Thoracic aorta (tissue), 2 donors: ENCODE data around the gene DNTT. TPM values are rescaled to one million over a fixed set of nuclear protein-coding genes. Genes with fewer than 3 reads are reported as not detected.
A peak's percentile ranks its signal among the peaks of the same experiment; 100 is the strongest.

ENCODE experiments used
- ATAC-seq: fragments of 150-250 bp; one replicate; pipeline ENCODE4 v1.8.0; 2017; ENCODE audit warnings: low read depth; ENCODE audit not compliant: insufficient number of reproducible peaks, low FRiP score
- DNase-seq: peaks from one replicate; pipeline ENCODE4 v3.0.0-alpha.2; 2020; ENCODE audit warnings: low spot score
- H3K27ac ChIP-seq, 2 donors: fragments of 200-600 bp; sonication (generic); 1 replicate in 1 of 2; 2 replicates in 1 of 2; pipeline ENCODE4 v1.5.1; 2016; ENCODE audit warnings: mild to moderate bottlenecking in 2 of 2, moderate library complexity in 2 of 2
- H3K27me3 ChIP-seq: fragments of 200-600 bp; sonication (generic); replicated peaks from 2 replicates; pipeline ENCODE4 v1.6.0; 2016; ENCODE audit warnings: mild to moderate bottlenecking; ENCODE audit not compliant: insufficient read depth
- H3K36me3 ChIP-seq: fragments of 200-600 bp; sonication (generic); one replicate; pipeline ENCODE4 v1.5.1; 2016
- H3K4me1 ChIP-seq, 2 donors: fragments of 200-600 bp; sonication (generic); 1 replicate in 1 of 2; 2 replicates in 1 of 2; pipeline versions ENCODE4 v1.5.1 to v1.6.0; 2016; ENCODE audit warnings: low read depth in 2 of 2, mild to moderate bottlenecking in 1 of 2; ENCODE audit not compliant: control insufficient read depth in 1 of 2
- H3K4me3 ChIP-seq: fragments of 200-600 bp; sonication (generic); 2 replicates; pipeline ENCODE4 v1.5.1; 2016; ENCODE audit warnings: mild to moderate bottlenecking
- H3K9me3 ChIP-seq: fragments of 200-600 bp; sonication (generic); 2 replicates; pipeline ENCODE4 v1.5.1; 2016
- total RNA-seq, 2 donors: library from RNA; depleted of rRNA; stranded (reverse); fragments of >200 nt; gene quantifications; one replicate each; pipeline versions ENCODE4 v1.1.0 to v1.2.3, GENCODE V29; 2016
- TF ChIP-seq, protein P1 (sequence below): fragments of 200-600 bp; sonication (generic); IDR thresholded peaks from one replicate; pipeline ENCODE4 v1.5.1; 2019; ENCODE audit warnings: antibody characterized with exemption

The DNTT gene
- total RNA-seq, 2 donors from 2014 or later: not detected

DNA sequence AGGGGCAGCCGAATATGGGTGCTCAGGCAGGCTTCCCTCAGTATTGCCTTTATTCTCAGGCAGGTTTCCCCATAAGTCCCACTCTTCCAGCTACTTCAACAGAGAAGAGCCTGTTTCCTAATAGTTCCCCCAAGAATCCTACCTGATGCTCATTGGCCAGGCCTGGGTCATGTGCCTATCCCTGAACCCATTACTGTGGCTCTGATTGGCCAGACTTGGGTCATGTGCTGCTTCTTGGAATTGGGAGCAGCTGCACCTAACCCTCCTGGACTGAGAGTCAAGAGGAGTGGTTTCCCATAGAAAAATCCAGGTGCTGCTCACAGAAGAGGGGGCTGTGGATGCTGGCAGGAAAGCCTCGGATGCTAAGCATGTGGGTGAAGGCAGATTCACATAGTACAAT lies 32.9 kb downstream of the DNTT start:
- TF ChIP-seq, protein P1, sequence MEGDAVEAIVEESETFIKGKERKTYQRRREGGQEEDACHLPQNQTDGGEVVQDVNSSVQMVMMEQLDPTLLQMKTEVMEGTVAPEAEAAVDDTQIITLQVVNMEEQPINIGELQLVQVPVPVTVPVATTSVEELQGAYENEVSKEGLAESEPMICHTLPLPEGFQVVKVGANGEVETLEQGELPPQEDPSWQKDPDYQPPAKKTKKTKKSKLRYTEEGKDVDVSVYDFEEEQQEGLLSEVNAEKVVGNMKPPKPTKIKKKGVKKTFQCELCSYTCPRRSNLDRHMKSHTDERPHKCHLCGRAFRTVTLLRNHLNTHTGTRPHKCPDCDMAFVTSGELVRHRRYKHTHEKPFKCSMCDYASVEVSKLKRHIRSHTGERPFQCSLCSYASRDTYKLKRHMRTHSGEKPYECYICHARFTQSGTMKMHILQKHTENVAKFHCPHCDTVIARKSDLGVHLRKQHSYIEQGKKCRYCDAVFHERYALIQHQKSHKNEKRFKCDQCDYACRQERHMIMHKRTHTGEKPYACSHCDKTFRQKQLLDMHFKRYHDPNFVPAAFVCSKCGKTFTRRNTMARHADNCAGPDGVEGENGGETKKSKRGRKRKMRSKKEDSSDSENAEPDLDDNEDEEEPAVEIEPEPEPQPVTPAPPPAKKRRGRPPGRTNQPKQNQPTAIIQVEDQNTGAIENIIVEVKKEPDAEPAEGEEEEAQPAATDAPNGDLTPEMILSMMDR: no peak
- Histone ChIP-seq H3K4me1 (no peaks in the 10 kb centered on the region), H3K27me3 (no peaks in the 10 kb centered on the region), H3K27ac (no peak overlapping the region), H3K9me3 (no peaks in the 10 kb centered on the region), H3K36me3 (no peaks in the 10 kb centered on the region), H3K4me3 (no peak overlapping the region)
- DNase-seq (no peak), ATAC-seq (no peak)

DNA sequence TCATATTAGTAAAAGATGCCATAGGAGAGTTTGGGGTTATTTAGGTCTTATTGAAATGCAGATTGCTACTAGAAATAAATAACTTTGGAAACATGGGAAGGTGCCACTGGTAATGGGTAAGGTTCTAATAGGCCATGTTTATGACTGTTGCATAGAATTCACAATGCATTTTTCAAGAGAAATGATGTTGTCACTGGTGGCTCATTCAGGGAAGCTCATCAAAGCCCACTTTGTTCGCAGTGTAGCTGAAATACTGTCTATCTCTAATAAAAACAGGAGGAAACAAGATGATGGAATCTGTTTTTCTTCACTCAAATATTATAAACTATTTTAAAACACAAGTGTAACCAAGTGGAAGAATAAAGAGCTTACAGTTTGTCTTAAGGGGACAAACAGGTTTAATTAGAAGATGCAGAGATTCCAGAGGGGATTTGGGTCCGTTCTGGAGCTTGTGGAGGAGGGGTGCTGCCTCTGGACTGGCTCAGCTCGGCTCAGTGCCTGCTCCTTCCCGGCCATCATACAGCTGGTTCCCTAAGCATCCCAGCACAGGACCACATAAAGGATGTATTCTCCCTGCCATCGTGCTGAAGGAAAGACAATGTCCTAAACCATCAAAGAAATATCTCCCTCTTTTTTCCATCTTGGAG lies 34.2 kb downstream of the DNTT start:
- Histone ChIP-seq H3K4me3 (no peak overlapping the region), H3K27me3 (no peaks in the 10 kb centered on the region), H3K36me3 (no peaks in the 10 kb centered on the region), H3K4me1 (no peaks in the 10 kb centered on the region), H3K27ac (no peak overlapping the region), H3K9me3 (no peaks in the 10 kb centered on the region)
- TF ChIP-seq, protein P1: no peak
- ATAC-seq: no peak
- DNase-seq: no peak

DNA sequence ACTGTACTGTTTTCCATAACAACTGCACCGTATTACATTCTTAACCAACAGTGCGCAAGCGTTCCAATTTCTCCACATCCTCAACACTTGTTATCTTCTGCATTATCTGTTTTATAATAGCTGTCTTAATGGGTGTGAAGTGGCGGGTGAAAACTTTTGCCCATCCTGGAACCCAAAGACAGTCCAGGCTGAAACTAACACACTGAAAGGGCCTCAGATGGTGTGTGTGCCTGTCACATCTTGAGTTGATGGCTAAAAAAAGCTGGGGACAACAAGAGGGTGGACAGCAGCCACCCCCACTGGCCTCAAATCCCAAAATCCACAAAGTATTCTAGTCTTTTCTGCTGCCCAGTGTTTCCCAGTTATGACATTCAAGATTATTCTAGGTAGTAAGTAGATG lies 35.1 kb downstream of the DNTT start:
- TF ChIP-seq, protein P1: no peak

GRCh38 chr10:96339956-96340904 lies 36.0 kb downstream of the DNTT start:
- ATAC-seq (no peak), DNase-seq (peak; percentile 6)
- Histone ChIP-seq H3K27me3 (no peaks in the 10 kb centered on the region), H3K36me3 (no peaks in the 10 kb centered on the region), H3K27ac (no peak overlapping the region), H3K4me1 (no peaks in the 10 kb centered on the region), H3K4me3 (no peak overlapping the region), H3K9me3 (no peaks in the 10 kb centered on the region)
- TF ChIP-seq, protein P1: peak; percentile 26

More for the DNA sequence above, 35.1 kb downstream of the DNTT start:
- H3K4me1 ChIP-seq: no peaks in the 10 kb centered on the region
- no peaks in the 10 kb centered on the region for H3K9me3 ChIP-seq
- H3K36me3 ChIP-seq: no peaks in the 10 kb centered on the region
- no peak overlapping the region for H3K4me3 ChIP-seq
- ATAC-seq (no peak), DNase-seq (no peak)
- H3K27me3 ChIP-seq: no peaks in the 10 kb centered on the region
- no peak overlapping the region for H3K27ac ChIP-seq
